ENCODE results near the gene YAE1. TPM values are rescaled to one million over a fixed set of nuclear protein-coding genes. Genes with fewer than 3 reads are reported as not detected.

The YAE1 gene
- total and polyA plus RNA-seq, 2 experiments from 2014 or later: 29.6 to 36.3 TPM

DNA sequence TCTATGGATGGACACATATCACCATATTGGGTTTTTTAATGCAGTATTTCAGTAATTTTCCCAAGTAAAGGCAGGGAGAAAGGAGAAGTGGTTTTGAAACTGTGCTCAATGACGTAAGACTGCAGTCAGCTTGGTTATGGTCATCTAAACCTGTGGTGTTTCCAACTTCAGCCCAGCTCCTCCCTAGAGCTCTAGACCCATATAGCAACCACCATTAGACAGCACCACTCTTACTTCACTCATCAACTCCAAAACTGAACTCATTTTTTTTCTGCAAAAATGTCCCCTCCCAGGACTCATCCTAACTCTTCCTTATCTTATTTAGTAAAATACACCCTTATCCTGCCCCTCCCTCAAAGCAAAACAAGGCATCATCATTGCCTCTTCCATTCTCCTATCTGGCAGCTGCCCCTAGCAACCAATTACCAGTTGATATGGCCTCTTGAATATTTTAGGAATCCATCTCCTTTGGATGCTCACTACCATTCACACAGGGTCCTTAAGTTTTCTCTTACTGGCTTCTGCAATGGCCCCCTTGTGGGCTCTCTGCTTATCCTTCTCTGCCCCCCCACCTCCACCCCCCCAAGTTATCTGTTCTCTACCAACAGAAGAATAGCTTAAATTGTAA, 55.7 kb downstream of the YAE1 start:
- 100% methylated on average over 1 of the region's 1 CpG for WGBS (ENCODE audit: low lambda C conversion rate, missing lambda C conversion rate)
- peaks cover 43% of the 10 kb centered on the region for H3K79me2 ChIP-seq
- H4K20me1 ChIP-seq (ENCODE audit: insufficient read depth, poor library complexity, severe bottlenecking): peaks cover 22% of the 10 kb centered on the region
- no peak for DNase-seq (ENCODE audit: low spot score)
- no peaks in the 10 kb centered on the region for H3K9me3 ChIP-seq (ENCODE audit: low read depth)
- H3K27ac ChIP-seq: no peak overlapping the region
- H3K9me2 ChIP-seq (replicated peaks; ENCODE audit: insufficient read depth): no peaks in the 10 kb centered on the region
- TF ChIP-seq EZH2phosphoT487 (IDR thresholded peaks at IDR 0.05; ENCODE audit: low read depth, severe bottlenecking, unreplicated experiment) (no peak), CTCF (IDR thresholded peaks at IDR 0.05; ENCODE audit: poor library complexity) (no peak), EZH2 (IDR thresholded peaks at IDR 0.05; ENCODE audit: borderline replicate concordance) (no peak)
- H3K27me3 ChIP-seq: no peaks in the 10 kb centered on the region
- H2AFZ ChIP-seq: no peak overlapping the region
- peaks cover 20% of the 10 kb centered on the region for H3K4me1 ChIP-seq (ENCODE audit: insufficient read depth)
- peak overlapping the region; percentile 59 for H3K4me3 ChIP-seq
- H3K4me2 ChIP-seq: peak overlapping the region; percentile 88
- H3K36me3 ChIP-seq (replicated peaks; ENCODE audit: insufficient read depth, low read depth): no peaks in the 10 kb centered on the region

Other genes starting within 250 kb of the YAE1 start
- gene RALA, start 57.2 kb downstream of the YAE1 start, total RNA-seq: 25.4 and 25.5 TPM in 2 replicates
- 42.8 and 49.1 TPM in 2 replicates for gene RALA, start 57.2 kb downstream of the YAE1 start, polyA plus RNA-seq